Amniotic stem cell (primary cell): ENCODE results near the gene A4GALT.
"Not testable (repeated sequence)": the region's sequence is repeated elsewhere in the genome, so short reads cannot be mapped to it uniquely, and the experiment has no call there.

Source experiments
- DNase-seq: peaks from one replicate; lab custom pipeline; 2025; lab: John Stamatoyannopoulos, UW

The A4GALT gene

DNA sequence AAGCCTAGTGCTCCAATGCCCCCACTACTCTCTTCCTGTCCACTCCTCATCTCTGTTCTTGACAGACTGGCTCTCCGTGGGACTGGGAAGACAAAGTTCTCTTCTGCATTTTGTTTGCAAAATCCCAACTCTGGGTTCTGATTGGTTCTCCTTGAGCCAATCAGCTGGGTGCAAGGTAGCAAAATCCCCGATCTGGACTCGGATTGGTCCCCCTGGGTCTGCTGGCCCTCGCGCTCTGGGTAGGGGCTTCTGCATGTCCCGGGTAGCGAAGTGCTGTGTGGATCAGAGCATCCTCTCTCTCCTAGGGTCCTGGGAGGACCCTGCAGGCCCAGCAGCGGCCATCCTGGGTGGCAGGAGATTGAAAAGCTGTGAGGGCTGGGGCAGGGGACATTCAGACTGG lies 22.3 kb upstream of the A4GALT start:
- no peak for DNase-seq

DNA sequence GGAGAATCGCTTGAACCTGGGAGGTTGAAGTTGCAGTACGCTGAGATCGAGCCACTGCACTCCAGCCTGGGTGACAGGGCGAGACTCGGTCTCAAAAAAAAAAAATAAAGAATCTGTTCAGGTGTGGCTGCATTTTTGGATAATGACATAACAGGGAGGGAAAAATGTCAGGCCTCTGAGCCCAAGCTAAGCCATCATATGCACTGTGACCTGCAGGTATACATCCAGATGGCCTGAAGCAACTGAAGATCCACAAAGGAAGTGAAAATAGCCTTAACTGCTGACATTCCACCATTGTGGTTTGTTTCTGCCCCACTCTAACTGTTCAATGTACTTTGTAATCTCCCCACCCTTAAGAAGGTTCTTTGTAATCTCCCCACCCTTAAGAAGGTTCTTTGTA lies 19.6 kb upstream of the A4GALT start:
- not testable (repeated sequence) for DNase-seq

DNA sequence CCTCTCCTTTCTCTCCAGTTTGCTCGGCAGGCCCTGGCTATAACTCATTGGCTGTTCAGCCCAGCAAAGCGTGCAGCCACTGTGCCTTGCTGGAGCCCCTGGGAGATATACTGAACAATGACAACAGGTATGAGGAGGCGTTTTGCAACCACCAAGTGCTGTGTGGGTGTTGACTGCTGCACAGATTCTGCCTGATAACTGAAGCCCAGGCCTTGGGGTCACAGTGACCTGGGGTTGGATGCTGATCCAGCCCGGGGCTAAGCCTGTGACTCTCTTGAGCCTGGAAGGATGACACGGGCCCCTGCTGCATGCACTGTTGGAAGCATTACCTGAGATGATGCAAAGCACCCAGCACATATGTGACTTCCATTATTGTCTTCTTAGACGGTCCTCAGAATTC lies 13.7 kb upstream of the A4GALT start:
- DNase-seq: no peak

DNA sequence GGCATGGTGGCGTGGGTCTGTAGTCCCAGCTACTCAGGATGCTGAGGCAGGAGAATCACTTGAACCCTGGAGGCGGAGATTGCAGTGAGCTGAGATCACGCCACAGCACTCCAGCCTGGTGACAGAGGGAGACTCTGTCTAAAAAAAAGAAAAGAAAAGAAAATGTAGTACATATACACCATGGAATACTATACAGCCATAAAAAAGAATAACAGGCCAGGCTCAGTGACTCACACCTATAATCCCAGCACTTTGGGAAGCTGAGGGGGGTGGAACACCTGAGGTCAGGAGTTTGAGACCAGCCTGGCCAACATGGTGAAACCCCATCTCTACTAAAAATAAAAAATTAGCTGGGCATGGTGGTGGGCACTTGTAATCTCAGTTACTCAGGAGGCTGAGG lies 12.7 kb upstream of the A4GALT start:
- not testable (repeated sequence) for DNase-seq

DNA sequence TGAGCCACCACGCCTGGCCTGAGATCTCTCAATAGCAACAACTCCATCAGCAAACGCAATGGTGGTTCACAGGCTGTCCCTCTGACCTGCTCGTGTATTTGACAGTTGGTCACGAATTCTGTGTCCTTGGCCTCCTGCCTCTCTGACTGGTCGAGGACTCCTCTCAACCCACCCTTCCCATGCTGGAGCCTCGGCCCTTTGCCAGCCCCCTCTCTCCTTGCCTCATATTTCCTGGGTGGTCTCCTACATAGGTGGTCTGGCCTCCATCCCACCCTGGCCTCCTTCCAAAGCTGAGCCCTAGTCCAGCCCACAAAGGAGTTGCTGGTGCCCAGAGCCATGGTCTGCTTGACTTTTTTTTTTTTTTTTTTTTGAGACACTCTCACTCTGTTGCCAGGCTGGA lies 11.4 kb upstream of the A4GALT start:
- DNase-seq: no peak

DNA sequence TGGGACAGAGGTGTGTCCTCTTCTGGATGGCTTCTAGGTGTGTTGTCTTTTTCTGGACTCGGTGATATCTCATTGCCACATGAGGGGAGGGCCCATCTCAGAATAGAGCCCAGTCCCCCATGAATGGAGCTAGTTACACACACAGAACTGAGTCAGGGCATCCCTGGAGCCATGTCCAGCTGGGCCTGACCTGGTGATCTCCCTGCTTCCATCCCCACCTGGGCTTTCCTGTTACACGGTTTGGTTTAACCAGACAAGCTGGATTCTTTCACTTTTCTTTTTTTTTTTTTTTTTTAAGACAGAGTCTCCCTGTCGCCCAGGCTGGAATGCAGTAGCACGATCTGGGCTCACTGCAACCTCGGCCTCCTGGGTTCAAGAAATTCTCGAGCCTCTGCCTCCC lies 6.1 kb upstream of the A4GALT start:
- no peak for DNase-seq

DNA sequence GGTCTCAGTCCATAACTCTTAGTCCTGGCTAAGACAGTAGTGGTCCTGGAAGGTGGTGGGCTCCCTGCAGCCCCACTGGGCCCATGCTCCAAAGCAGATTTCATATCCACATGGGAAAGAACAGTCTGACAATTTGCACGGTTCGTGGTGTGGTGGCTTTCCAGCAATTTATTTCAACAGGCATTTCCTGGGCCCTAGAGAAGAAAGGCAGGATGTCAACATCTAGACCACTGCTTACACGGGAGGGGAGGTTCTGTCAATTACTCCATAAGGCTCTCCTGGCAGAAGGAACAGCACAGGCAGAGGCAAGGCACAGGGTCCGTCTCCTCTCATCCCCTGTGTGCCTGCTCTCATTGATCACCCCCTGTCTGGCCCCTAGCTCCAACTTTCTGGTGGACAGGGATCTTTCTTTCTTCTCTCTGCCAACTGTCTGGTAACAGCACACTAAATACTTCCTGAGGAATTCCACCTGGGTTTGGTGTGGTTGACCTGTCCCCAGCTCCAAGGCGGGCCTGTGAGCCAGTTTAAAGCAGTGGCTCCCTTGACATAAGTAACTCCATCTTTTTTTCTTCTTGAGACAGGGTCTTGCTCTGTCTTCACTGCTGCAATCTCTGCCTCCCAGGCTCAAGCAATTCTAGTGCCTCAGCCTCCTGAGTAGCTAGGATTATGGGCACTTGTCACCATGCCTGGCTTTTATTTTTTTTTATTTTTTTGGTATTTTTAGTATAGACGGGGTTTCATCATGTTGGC lies 5.1 kb upstream of the A4GALT start:
- DNase-seq: no peak

DNA sequence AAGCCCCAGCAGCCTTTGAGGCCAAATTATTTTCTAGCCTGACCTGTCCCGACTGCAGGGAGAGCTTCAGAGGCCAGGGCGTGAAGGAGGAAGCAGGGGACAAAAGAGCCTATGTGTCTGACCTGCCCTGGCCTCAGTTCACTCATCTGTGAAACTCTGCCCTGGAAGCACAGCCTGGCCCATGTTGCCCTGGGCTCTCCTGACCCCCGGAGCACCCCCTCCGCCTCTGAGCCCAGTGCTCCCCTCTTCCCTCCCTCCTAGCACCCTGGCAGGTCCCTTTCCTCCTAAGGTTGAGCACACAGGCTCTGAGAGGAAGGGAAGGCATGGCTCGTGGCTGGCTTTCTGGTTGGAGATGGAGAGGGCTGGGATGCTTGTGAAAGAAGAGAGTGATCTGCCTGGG lies 3.4 kb upstream of the A4GALT start:
- DNase-seq: no peak

DNA sequence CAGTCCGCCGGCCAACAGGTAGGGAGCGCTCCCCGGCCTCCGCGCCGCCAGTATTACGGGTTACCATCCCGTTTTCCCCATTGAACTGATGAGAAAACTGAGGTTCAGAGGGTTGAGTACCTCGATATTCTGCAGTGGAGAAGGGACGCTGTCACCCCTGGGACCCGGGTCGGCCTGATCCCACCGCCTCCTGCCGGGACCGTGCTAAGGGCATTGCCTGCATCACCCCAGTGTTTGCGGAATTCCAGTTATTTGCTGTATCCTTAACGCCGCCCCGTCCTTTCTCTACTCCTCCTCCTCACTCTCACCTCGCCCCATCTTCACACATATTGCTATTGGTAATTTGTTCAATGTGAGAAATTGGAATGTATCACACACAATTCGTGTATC lies 370 bp upstream of the A4GALT start:
- no peak for DNase-seq

DNA sequence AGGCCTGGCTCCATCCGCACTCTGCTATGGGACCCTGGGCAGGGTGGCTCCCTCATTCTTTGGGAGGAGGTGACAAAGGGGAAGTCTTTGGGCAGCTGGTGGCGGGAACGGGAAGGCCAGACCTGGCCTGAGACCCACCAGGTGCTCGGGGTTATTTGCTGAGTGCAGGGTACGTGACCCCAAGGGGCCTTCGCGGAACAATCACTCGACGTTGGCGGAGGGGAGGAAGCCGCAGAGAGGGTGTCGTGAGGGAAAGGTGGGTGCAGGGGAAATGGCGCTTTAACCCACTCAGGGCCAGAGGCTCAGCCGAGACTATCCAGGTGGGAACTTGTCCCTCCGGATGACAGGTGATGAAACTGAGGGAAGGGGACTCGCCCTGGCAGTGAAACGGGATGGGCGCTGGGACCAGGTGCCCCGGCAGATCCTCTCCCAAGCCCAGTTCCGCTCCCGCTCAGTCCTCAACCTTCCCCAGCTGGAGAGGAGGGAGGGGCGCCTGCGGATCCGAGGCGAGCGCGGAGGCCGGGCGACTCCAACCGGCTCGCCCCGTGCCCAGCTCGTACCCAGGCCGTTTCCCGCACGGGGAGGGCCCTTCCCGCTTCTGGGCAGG lies 911 bp downstream of the A4GALT start:
- DNase-seq: no peak

DNA sequence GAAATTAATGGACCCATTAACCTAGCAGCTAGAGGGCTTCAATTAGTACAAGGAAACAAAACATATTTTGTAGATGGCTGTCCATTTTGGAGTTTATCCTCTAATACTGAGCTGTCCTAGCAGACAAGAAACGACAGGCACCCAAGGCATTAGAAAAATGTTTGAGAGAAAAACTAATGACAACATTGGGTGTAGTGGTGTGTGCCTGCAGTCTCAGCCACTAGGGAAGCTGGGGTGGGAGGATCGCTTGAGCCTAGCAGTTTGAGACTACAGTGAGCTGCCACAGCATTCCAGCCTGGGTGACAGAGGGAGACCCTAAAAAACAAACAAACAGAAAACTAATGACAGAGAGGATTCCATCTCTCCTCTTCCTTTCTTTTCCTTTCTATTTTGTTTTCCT lies 1.5 kb downstream of the A4GALT start:
- DNase-seq: no peak

DNA sequence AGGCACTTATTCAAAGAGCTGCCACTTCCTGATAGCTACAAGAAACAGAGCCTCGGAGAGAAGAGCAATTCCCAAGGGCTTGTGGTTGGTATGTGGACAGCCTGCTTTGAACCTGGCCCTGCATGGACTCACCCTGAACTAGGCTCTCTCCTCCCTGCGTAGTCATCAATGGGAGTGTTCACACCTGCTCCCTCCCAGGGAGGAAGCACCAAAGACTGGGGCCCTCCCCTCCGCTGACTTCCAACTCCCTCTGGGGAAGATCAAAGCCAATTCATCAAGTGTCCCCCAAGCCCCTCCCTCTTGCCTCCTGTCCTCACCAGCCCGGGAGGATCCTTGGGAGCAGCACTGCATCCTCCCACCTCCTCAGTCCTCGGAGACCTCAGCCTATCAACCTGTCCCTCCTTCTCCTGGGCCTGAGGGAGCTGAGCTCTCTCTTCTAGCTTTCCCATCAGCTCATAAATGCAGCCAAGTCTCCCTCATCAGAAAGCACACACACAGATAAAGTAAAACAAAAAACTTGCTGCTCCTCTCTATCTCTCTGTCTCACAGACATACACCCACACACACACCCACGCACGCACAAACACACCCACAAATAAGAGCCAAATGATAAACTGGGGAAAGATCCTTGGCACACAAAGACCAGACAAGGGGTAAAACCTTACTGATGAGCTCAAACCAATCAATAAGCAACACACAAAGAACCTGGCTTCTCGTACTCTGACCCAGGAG lies 3.3 kb downstream of the A4GALT start:
- DNase-seq: no peak

DNA sequence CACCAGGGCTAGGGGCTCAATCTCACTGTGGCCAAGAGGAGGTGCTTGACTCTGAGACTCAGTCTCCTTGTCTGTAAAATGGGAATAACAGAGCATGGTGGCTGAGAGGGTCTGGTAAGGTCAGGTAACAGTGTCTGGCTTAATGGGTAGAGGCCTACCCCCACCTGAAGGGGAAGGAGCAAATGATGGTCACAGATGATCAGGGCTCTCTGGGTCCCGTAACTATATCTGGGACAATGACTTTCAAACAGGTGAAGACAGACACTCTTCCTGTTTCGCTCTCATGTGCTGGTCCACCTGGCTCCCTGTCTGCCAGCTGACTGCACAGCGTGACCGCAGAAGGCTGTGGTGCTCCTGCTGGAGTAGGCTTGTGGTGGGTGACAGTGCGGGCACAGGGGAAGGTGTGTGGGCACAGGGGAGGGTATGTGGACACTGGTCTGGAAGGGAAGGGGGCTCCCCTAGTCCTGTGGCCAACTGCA lies 4.0 kb downstream of the A4GALT start:
- DNase-seq: no peak

DNA sequence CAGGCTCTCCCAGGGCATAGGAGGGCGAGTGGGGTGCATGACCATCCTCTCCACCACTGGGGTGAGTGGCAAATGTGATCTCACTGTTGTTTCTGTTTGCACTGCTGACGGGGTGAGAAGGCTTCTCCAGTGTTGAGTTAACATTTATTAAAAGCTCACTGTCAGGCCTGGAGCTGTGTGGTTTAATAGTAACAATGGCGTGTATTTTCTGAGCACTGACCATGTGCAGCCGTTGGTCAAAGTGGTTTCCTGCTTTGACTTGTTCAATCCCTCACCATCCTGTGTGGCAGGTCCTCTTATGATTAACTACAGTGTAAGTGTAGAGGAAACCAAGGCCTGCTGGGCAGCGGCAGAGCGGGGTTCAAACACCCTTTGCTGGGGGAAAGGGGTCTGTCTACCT lies 4.4 kb downstream of the A4GALT start:
- DNase-seq: no peak

DNA sequence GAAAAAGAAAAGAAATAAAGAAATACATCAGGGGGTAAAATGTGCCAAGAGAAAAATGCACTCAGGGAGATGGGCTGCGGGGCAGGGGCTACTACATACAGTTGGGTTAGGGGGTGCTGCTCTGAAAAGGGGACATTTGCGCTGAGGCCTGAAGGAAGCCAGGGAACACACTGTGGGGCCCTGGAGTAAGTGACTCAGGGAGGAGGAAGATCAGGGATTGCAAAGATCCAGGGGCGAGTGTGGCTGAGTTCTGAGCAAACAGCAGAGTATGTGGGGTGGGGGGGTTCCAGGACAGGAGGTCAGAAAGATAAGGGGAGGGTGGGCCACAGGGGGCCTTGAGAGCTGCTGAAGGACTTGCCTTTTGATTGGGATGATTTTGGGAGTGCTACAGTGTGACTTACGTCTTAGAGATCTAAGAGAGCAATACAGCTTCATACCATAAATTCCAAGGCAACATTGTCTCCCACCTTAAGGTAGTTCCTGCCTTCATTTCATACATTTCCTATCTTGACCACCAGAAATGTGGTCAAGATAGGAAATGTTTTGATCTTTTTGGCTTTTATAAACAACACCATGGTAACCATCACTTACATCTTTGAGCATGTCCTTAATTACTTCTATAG lies 5.8 kb downstream of the A4GALT start:
- no peak for DNase-seq

DNA sequence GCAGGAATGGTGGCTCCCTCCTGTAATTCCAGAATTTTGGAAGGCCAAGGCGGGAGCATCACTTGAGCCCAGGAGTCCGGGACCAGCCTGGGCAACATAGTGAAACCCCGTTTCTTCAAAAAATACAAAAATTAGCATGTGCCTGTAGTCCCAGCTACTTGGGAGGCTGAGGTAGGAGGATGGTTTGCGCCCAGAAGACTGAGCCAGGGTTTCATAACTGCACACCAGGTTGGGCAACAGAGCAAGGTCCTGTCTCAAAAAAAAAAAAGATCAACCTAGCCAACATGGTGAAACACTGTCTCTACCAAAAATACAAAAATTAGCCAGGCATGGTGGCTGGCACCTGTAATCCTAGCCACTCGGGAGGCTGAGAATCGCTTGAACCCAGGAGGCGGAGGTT lies 6.4 kb downstream of the A4GALT start:
- DNase-seq: no peak

DNA sequence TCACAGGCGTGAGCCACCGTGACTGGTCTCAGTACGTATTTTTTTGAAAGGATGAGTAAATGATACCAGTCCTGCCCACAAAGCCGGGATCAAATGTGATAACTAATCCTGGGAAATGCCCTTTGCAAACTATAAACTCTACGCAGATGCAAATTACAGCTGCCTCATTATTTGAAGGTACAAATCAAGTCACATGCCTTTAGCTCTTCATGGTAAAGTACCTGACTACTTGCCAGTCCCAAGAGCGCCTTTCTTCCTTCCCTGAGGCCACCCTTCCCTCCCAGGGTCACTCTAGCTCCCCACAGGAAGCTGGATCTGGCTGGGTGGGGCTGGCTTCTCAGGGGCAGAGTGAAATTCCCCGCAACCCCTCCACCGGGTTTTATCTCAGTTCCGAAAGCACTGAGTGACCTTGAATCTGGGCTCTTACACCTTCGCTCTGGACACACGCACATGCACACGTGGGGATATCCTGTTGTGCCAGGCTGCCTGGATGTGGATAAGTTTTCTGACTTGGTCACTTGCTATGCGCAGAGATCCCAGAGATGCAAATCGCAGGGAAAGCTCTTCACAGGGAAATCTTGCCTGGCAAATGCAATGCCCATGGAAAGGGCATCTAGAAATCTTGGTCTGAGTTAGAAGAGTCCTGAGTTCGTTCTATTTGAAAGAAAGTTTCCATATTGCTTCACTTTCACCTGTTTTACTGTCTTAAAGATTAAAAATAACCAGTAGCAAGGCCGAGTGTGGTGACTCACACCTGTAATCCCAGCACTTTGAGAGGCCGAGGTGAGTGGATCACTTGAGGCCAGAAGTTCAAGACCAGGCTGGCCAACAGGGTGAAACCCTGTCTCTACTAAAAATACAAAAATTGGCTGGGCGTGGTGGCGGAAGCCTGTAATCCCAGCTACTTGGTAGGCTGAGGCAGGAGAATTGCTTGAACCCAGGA lies 8.5 kb downstream of the A4GALT start:
- DNase-seq: no peak

DNA sequence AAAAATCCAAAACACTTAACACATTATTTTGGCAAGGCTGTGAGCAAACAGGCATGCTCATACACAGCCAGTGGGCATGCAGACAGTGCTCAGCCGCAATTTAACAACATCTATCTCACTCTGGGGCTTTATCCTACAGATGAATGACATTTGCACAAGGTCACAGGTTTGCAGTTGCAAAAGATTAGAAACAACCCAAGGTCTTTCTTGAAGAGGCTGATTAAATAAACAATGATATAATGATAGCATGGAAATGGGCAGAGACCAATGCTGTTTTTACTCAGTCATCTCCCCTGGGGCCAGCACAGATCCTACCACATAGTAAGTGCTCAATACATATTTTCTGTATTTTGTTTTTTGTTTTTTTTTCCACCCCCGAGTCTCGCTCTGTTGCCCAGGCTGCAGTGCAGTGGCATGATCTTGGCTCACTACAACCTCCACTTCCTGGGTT lies 9.4 kb downstream of the A4GALT start:
- DNase-seq: no peak

DNA sequence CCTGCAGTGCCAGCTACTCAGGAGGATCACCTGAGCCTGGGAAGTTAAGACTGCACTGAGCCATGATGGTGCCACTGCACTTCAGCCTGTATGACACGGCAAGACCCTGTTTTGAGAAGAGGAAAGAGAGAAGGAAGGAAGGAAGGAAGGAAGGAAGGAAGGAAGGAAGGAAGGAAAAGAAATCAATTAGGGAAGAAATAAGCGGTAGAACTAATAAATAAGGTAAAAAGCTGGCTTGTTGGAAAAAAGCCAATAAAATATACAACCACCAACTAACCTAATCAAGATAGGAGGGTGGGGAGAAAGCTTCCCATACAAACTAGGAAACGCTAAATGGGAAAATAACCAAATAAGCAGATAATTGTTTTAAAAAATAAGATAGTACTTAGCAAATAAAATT lies 12.3 kb downstream of the A4GALT start:
- DNase-seq: no peak

DNA sequence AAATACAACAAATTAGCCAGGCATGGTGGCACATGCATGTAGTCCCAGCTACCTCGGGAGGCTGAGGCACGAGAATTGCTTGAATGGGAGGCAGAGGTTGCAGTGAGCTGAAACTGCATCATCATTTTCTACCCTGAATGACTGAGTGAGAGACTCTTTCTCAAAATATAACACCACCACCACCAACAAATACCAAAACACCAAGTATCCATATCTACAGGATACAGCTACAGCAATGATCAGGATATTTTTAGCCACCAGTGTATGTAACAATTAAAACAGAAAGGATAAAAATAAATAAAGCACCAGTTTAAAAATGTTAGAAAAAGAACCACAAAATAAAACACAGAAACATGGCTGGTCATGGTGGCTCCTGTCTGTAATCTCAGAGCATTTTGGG lies 13.2 kb downstream of the A4GALT start:
- DNase-seq: no peak

DNA sequence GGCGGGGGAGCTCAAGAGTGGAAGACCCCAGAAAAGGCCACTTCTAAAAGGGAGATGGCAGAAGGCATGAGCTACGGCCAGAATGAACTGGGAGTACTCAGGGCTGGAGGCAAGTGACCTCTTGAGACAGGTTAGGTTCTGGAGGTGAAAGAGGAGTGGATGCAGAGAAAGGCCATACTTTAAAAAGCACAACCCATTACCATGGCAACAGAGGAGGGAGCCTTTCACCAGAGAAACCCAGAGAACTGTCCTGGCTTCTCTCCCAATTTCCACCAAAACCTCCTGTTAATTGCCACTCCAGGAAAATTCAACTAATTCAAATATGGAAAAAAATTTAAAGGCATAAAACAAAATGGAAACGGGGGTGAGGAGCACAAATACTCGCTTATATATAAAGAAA lies 15.8 kb downstream of the A4GALT start:
- DNase-seq: no peak

DNA sequence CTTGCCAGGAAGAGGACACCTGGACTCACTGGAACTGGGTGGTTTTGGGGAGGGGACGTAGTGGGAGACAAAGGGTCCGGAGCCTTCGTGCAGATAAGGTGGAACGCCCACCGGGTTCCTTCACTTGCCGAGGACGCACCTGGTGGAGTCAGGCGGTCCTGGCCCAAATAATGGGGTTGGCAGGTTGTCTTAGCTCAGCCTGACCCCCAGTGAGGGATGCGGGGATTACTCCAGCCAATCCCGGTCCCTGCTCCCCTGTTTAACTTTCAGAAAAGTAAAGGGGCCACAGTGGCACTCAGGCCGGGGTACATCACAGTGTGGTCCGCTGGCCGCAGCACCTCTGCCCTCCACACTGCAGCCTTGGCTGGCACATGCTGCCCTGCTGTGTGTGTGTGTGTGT lies 18.0 kb downstream of the A4GALT start:
- DNase-seq: no peak
